Left colon (tissue), 2 donors: Measurements from ENCODE around the gene PYCARD. TPM values are rescaled to one million over a fixed set of nuclear protein-coding genes. Genes with fewer than 3 reads are reported as not detected.
A peak's percentile ranks its signal among the peaks of the same experiment; 100 is the strongest.
"Not testable (repeated sequence)": the region's sequence is repeated elsewhere in the genome, so short reads cannot be mapped to it uniquely, and the experiment has no call there.

ENCODE experiments used
- ATAC-seq: fragments of 200-7000 bp; cut with Tn5 transposase; one replicate; pipeline ENCODE4 v1.9.1; 2020; ENCODE audit warnings: mild to moderate bottlenecking, moderate library complexity
- DNase-seq, 2 donors: peaks; one replicate each; pipeline ENCODE4 v3.0.0-alpha.2; 2020
- intact Hi-C, 2 donors: fragments of 100-400 bp; cut with DNase I in 1 of 2; cut with micrococcal nuclease in 1 of 2; formaldehyde crosslinking; loops; one replicate each; pipeline versions ENCODE4 v1.11.2 to v1.14.0; 2022; cut with DNase I, micrococcal nuclease
- long read RNA-seq: library from polyadenylated mRNA; unstranded; transcript quantifications from one replicate; pipeline ENCODE4 v2.0.0, GENCODE V29; 2021
- total RNA-seq, 2 donors: library from RNA; stranded (reverse); fragmentation: NEBNext Ultra II Directional; extraction: Animal tissue kit (Norgen Biotek cat#: 25700); gene quantifications; one replicate each; pipeline ENCODE4 v1.2.1, GENCODE V29; 2021
- donor health status: DM: no; HTN: no; CAD: no.
- donor health status: DM: yes; HTN: yes; CAD: no.

The PYCARD gene
- total RNA-seq = 10 to 100 TPM; 83.0 to 93.8 TPM
- long read RNA-seq, transcript PYCARD-201 (3 exons, 990 nt) = major isoform, 118 of 135 reads
- long read RNA-seq, transcript PYCARD-202 (2 exons, 696 nt) = minor isoform, 14 of 135 reads
- long read RNA-seq, partial matches to known transcripts = 3 of 135 reads
- long read RNA-seq, other reads (novel, unspliced or antisense) = 0 of 135 reads

DNA sequence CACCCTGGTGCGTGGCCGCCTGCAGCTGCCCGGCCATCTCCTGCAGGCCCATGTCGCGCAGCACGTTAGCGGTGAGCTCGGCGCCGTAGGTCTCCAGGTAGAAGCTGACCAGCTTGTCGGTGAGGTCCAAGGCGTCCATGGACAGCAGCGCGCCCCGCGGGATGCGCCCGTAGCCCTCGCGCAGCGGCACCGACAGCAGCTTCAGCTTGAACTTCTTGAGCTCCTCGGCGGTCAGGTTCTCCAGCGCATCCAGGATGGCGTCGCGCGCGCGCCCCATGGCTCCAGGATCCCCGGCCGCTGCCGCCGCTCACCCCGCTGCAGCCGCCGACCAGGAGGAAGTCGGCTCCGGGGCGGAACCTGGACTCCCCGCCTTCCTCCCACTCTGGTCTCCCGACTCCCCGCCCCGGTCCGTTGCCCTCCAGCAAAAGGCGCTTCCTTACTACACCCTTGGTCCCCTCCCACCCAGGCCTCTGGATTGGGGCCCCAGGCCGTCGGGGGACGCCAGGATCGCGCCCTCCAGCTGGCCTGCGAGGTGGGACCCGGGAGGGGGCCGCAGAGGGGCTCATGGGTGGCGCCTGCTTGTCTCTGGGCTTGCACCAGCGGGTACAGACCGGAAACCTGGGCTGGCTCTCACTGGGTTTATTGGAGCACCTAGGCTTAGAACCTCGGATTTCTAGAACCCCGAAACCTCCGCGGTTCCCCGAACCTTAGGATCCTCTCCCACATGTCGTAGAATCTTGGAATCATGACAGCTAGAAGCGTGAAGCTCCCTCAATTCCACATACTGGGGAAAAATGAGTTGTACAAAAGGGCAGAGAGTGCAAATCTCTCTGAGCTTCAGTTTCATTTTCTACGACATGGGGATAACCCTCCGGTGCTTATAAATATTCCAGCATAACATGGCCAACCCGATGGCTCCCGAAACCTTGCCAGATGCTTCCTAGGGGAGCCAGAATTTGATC lies at the start of gene PYCARD:
Gene PYCARD (minus strand): TSS at position 347 of the 962 bp plus-strand sequence. CDS start 70 bp downstream, at position 277.
- peak; percentile 79 to 84 for DNase-seq
- intact Hi-C loops = no loop called here

DNA sequence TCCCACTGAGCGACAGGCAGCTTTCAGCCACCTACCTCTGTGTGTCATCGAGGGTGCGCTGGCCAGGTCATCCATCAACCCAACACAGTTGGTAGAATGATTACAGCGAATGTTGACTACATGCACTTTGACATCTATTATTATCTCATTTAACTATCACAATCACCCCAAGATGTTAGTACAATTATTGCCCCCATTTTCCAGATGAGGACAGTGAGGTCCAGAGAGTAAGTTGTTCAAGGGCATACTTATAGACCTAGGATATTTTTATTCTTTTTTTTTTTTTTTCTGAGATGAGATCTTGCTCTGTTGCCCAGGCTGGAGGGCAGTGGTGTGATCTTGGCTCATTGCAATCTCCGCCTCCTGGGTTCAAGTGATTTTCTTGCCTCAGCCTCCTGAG lies 48.9 kb upstream of the PYCARD start:
- DNase-seq = no peak
- ATAC-seq = no peak
- intact Hi-C loops = no loop called here

More for the DNA sequence above, at the start of gene PYCARD:
- ATAC-seq = peak; percentile 81

DNA sequence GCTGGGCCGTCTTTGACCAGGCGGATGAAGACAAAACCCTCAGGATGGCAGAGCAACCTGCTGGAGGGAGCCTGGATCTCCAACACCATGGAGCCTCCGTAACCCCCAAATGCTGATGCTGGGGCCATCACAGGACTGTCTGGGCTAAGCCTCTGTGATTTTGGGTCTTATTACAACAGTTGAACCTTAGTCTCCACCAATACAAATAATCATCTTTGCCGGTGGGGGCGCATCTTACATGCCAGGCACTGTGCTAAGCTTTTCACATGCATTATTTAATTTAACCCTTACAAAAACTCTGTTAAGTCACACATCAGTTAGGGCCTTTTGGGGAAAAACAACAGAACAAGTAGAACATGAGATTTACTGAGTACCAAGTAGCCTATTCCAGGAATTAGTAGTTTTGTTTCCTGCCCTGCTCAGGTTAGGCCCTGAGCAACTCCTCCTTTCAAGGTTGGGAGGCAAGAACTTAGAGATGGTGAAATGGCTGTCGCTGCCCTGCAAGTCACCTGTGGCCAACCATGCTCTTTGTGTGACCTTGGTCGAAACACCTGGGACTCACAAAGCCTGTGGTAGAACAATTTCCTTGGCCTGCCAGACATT lies 48.3 kb upstream of the PYCARD start:
- intact Hi-C loops = no loop called here
- ATAC-seq (no peak), DNase-seq (no peak)

DNA sequence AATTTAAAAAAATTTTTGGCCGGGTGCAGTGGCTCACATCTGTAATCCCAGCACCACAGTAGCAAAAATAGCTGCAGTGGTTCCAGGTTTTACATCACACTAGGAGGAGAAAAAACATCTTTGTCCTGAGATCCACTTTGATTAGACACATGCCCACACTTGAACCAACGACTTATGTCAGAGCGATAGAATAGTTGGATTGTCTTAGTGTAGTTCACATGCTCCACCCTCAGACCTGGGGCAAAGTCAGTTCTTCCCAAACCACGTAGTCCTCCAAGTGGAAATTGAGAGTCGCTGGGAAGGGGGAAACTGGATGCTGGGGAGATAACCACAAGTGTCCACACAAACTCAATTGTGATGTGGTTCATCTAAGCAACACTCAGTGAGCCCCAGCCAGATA lies 45.8 kb upstream of the PYCARD start:
- DNase-seq (no peak), ATAC-seq (no peak)
- intact Hi-C loops = no loop called here

DNA sequence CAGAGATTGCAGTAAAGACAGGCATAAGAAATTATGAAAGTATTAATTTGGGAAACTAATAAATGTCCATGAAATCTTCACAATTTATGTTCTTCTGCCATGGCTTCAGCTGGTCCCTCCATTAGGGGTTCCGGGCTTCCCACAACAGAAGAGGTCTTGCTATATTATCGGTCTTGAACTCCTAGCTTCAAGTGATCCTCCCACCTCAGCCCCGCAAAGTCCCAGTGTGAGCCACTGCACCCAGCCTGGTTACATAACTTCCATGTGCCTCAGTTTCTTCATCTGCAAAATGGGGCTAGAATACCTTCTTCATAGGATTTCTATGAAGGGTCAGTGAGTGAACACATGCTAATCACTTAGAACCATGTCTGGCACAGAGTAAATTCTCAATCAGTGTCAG lies 43.7 kb upstream of the PYCARD start:
- no peak for DNase-seq
- ATAC-seq = no peak
- intact Hi-C loops = no loop called here

DNA sequence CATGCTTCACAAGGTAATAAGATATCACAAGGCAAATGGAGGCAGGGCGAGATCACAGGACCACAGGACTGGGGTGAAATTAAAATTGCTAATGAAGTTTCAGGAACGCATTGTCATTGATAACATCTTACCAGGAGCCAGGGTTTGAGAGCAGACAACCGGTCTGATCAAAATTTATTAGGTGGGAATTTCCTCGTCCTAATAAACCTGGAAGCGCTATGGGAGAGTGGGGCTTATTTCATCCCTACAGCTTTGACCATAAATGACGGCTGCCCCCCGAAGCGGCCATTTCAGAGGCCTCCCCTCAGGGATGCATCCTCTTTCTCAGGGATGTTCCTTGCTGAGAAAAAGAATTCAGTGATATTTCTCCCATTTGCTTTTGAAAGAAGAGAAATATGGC lies 43.0 kb upstream of the PYCARD start:
- ATAC-seq, intact Hi-C loops: not testable (repeated sequence)

DNA sequence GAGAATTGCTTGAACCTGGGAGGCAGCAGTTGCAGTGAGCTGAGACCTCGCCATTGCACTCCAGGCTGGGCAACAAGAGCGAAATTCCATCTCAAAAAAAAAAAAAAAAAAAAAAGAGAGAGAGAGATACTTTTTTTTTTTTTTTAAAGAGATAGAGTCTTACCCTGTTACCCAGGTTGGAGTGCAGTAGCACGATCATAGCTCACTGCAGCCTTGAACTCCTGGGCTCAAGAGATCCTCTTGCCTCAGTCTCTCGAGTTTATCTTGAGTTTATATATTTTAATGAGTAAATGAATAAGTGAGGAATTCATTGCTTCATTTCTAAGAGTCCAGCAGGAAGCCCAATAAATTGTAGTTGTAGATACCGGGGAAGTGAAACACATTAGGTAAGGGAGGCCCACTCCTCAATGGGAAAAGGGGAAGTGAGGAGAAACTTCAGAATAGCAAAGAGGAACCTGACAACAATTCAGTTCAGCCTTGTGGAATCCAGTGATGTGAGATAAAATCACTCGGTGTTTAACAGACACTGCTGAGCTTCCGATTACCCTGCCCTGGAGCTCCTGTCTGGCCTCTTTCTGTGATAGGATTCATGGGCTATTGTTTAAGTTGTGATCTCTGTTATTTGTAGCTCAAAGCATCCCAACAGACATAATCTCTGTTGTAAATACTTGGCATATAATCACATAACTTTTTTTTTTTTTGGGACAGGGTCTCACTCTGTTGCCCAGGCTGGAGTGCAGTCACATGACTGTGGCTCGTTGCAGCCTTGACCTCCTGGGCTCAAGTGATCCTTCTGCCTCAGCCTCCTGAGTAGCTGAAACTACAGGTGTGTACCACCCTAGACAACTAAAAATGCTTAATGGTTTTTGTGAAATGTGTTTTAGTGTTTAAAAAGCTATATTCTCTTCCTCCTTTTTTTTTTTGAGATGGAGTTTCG lies 41.4 kb upstream of the PYCARD start:
- no peak for ATAC-seq
- intact Hi-C loops = no loop called here
- DNase-seq = no peak

More for the DNA sequence above, 43.0 kb upstream of the PYCARD start:
- DNase-seq = not testable (repeated sequence)

DNA sequence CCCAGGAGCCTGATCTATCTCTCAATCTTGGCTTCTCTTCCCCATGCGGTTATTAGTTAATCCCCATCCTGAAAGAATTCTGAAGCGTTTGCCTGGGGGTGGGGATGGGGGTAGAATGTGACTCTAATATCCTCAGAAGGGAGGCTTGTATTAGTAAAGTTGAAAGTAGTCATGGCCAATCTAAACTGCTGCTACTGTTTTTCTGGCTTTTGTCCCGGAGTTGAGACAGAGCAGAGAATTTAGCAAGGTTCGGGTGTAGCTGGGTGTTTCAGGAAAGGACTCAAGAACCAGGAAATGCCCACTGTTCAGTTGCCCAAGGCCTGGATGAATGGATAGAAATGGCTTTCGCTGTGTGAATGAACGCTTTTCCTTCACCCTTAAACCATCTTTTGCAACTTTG lies 39.6 kb upstream of the PYCARD start:
- intact Hi-C loops = no loop called here
- DNase-seq (no peak), ATAC-seq (no peak)

DNA sequence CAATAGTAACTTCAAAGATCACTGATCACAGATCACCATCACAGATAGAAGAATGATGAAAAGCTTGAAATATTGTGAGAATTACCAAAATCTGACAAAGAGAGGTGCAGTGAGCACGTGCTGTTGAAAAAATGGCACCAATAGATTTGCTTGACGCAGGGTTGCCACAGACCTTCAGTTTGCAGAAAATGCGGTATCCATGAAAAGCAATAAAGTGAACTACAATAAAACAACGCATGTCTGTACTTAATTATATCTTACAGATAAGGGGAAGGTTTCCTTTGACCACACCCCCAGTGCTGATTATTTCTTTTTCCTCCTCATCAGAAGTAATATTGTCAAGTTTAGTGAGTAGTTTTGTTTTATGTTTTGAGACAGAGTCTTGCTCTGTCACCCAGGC lies 35.5 kb upstream of the PYCARD start:
- DNase-seq = no peak
- intact Hi-C loops = no loop called here
- ATAC-seq = no peak

DNA sequence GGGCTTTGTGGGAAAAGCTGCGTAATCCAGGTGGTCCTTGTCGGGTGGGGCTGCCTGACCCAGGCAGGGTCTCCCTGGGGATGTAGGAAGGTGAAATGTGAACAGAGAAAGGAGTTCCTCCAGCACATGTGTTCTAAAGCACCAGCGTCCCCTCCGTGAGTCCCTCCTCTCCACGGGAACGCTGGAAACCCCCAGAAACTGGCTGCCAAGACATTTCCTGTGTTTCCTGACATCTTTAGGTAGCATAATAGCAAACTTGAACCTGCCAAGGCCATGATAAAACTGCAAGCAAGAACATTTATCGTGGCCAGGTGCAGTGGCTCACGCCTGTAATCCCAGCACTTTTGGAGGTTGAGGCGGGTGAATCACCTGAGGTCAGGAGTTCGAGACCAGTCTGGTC lies 26.9 kb upstream of the PYCARD start:
- no peak for DNase-seq
- intact Hi-C loops = no loop called here
- ATAC-seq = no peak

DNA sequence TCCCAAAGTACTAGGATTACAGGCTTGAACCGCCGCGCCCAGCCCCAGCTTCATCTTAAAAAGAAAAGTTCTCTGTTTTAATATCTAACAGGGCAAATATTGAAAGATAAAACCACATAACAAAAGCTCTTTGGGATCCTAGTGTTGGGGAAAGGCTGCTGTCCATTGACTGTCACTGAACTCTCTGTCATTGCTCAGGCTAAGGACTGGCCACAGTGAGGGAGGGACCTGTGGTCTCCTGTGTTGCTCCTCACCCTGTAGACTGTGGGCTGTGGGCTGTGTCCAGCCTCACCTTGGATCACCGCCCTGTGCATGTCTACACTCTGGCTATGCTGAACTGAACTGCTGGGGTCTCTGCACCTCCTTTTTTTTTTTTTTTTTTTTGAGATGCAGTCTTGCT lies 25.6 kb upstream of the PYCARD start:
- DNase-seq (no peak), ATAC-seq (no peak)
- intact Hi-C loops = no loop called here

DNA sequence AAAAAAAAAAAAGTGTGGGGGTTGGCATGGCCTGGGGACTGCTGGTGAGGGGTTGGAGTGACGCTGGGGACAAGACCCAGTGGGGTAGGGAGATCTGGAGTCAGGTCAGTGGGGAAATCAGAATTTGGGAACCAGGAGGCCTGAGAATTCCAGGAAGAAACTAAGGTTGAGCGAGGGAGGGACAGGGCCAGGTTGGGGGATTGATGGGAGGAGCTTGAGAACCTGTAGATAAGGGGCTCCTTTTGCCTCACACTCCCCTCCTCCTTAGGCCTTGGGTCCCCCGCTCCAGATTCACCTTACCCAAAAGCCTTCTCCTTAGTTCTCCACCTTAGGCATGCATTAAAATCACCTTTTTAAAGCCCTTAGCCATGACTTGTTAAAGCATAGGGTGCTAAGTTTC lies 22.6 kb upstream of the PYCARD start:
- no peak for ATAC-seq
- no peak for DNase-seq
- intact Hi-C loops = no loop called here

DNA sequence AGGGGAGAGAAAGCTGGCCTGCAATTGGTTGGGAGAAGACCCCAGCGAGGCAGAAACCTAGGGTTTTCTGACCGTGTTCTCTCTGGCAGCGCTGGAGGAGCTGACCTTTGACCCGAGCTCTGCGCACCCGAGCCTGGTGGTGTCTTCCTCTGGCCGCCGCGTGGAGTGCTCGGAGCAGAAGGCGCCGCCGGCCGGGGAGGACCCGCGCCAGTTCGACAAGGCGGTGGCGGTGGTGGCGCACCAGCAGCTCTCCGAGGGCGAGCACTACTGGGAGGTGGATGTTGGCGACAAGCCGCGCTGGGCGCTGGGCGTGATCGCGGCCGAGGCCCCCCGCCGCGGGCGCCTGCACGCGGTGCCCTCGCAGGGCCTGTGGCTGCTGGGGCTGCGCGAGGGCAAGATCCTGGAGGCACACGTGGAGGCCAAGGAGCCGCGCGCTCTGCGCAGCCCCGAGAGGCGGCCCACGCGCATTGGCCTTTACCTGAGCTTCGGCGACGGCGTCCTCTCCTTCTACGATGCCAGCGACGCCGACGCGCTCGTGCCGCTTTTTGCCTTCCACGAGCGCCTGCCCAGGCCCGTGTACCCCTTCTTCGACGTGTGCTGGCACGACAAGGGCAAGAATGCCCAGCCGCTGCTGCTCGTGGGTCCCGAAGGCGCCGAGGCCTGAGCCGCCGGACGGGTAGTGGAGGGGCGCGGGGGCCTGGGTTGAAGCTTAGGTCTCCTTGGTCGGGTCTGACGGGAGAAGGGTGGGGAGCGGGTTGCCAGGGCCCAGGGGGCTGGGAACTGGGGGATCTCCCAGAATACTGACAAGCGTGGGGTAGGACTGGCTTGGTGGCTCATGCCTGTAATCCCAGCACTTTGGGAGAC lies 21.8 kb upstream of the PYCARD start:
- no peak for ATAC-seq
- intact Hi-C loops = no loop called here
- DNase-seq = no peak

DNA sequence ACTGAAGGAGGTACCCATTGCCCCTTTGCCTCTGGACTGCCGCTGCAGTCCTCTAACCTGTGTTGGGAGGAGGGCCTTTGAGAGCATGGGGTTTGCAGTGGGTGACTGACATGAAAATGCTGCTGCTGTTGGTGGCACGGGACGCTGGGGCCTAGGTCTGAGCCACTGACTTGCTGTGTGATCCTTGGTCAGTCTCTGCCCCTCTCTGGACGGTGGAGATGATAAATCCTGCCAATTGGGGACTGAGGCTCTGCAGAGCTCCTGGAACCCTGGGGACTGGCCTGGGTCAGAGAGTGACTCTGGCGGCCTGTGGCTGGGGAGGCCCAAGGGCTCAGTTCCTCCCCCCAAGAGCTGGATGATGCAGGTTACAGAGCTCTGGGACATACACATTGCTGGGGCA lies 20.5 kb upstream of the PYCARD start:
- intact Hi-C loops = no loop called here
- DNase-seq = no peak
- ATAC-seq = no peak

DNA sequence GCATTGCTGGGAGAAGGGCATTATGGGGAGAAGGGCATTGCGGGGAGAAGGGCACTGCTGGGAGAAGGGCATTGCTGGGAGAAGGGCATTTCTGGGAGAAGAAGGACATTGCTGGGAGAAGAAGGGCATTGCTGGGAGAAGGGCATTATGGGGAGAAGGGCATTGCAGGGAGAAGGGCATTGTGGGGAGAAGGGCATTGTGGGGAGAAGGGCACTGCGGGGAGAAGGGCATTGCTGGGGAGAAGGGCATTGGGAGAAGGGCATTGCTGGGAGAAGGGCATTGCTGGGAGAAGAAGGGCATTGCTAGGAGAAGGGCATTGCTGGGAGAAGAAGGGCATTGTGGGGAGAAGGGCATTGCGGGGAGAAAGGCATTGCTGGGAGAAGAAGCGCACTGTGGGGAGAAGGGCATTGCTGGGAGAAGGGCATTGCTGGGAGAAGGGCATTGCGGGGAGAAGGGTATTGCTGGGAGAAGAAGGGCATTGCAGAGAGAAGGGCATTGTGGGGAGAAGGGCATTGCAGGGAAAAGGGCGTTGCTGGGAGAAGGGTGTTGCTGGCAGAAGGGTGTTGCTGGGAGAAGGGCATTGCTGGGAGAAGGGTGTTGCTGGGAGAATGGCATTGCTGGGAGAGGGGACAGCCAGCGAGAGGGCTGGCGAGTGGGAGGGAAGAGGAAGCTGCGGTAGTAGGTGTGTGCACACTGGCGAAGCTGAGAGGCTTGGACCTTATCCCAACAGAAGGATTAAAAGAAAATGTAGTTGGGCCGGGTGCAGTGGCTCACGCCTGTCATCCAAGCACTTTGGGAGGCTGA lies 19.0 kb upstream of the PYCARD start:
- ATAC-seq = peak; percentile 92

DNA sequence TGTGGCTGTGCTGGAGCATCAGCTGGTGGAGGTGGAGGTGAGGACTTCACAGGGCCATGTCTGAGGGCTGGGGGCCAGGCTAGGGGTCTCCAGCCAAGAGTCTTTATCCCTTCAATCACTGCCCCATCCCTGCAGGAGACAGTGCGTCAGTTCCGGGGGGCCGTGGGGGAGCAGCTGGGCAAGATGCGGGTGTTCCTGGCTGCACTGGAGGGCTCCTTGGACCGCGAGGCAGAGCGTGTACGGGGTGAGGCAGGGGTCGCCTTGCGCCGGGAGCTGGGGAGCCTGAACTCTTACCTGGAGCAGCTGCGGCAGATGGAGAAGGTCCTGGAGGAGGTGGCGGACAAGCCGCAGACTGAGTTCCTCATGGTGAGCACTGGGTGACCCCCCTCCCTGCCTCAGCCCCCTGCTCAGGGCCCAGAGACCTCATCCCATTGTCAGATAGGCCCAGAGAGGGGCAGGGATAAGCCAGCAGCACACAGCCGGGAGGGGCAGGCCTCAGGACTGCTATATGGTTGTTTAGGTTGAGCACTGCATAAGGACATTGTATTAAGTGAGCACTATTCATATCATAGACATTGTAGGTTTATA lies 16.7 kb upstream of the PYCARD start:
- ATAC-seq (no peak), DNase-seq (no peak)
- intact Hi-C loops = no loop called here

More for the DNA sequence above, 19.0 kb upstream of the PYCARD start:
- no peak for DNase-seq
- intact Hi-C loops = no loop called here

DNA sequence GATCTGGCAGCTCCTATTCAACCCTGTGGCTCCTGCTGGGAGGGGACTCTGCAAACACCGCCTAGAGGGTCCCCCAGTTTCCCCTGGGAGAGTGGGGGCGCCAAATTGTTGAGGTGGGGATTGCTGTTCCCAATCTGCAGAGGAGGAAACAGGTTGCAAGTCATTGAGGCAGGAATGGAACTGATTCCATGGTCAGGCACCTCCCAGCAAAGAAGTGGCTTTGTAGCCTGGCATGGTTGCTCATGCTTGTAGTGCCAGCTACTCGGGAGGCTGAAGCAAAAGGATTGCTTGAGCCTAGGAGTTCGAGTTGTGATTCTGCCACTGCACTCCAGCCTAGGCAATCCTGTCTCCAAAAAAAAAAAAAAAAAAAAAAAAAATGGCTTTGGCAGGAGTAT lies 14.6 kb upstream of the PYCARD start:
- intact Hi-C loops = no loop called here
- ATAC-seq (no peak), DNase-seq (no peak)
